Midbrain (tissue), 1 donor: ENCODE measurements around the gene NOC4L.
"Not testable (repeated sequence)": the region's sequence is repeated elsewhere in the genome, so short reads cannot be mapped to it uniquely, and the experiment has no call there.

Experiments
- DNase-seq: peaks from one replicate; lab custom pipeline; 2025; lab: John Stamatoyannopoulos, UW

NOC4L gene

DNA sequence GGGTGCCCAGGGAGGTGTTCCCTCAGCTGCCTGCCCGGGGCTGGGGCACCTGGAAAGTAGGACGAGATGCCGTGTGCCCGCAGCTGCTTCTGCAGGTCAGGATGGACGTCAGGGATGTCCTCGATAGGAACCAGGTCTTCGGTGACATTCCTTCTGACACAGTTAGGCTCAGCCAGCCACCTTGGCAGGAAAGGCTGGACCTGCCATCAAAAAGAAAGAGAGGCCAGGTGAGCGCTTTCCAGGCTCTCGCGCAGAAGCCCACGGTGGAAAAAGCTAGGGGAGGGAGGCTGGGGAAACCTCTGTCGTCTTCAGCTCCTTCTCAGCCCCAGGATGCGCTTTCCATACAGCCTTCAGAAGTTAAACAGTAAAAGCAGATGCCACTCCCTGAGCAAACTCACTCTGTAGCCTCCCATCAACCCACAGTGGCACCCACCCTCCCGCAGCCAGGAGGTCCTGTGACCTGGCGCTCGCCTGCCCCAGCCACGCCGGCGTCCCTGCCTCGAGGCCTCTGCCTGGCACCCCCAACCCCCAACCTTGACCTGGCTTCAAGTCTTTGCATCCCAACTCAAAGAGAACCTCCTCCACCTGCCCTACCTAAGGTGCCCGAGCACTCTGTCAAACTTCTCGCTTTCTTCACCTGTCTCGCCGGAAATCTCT is 1.4 kb upstream of the NOC4L start:
- no peak for DNase-seq

DNA sequence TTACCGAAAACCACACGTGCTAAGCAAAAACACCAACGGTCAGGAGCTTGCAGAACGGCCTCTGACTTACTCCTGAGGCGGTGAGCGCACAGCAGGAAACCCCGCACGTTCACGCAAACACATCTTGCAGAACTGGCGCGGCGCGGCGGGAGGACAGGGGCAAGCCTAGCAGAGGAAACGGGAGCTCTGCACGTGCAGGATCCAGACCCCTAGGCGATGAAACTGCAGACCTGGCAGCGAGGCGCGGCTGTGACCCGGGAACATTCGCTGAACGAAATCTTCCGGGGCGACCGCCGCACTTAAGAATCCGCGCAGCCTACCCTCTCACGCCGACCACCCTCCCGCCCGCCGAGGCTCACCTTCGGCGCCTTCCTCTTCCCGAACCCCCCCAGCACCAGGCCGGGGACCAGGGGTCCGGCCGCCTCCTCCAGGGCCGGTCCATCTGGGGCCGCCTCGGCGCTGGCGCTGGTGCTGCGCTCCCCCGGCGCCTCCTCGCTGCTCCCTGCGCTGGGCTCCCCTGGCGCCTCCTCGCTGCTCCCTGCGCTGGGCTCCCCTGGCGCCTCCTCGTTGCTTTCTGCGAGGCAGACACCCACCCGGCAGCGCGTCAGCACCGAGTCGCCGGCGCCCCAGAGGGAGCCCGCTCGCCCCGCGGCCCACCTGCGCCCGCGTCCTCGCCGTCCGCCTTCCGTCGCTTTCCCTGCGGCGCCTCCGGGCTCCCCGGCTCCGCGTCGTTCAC is 753 bp upstream of the NOC4L start:
- no peak for DNase-seq

DNA sequence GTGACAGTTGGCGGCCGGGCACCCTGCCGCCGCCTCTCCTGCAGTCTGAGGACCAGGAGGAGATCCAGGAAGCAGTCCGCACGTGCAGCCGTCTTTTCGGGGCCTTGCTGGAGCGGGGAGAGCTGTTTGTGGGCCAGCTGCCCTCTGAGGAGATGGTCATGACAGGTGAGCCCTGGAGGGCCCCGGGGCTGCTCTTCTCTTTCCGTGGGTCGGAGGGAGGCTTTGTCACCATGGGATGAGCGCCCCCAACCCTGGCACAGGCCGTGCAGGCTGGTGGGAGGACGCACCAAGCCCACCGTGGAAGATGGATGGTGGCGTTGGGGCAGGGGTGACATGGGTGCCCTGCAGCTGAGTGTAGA is 532 bp downstream of the NOC4L start:
- no peak for DNase-seq

DNA sequence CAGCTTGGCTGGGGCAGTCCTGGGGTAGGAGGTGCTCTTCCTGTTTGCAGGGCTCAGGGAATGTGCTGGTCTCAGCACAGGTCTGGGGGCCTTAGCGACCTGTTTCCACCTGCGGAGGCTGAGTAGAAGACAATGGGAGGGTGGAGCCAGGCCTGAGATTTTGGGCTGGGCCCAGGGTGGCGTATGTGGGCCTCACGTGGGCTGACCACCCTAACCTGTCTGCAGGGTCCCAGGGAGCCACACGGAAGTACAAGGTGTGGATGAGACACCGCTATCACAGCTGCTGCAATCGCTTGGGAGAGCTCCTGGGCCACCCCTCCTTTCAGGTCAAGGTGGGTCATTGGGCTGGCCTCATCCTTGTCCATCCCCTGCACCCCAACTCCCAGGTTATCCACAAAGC is 1.1 kb downstream of the NOC4L start:
- no peak for DNase-seq

DNA sequence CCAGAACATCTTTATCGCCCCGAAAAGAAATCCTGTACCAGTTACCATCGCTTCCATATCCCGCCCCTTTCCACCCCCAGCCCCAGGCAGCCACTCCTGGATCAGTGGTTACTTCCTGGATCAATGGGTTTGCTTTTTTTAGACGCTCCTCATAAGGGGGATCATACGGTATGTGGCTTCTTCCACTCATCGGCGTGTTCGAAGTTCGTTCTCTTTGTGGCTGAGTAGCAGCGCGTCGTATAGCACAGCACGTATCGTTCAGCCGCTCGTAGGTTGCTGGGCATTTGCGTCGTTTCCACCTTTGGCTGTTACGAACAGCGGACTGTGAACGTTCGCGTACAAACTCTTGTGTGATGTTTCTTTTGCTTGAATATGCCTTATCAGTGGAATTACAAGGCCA is 1.8 kb downstream of the NOC4L start:
- no peak for DNase-seq

DNA sequence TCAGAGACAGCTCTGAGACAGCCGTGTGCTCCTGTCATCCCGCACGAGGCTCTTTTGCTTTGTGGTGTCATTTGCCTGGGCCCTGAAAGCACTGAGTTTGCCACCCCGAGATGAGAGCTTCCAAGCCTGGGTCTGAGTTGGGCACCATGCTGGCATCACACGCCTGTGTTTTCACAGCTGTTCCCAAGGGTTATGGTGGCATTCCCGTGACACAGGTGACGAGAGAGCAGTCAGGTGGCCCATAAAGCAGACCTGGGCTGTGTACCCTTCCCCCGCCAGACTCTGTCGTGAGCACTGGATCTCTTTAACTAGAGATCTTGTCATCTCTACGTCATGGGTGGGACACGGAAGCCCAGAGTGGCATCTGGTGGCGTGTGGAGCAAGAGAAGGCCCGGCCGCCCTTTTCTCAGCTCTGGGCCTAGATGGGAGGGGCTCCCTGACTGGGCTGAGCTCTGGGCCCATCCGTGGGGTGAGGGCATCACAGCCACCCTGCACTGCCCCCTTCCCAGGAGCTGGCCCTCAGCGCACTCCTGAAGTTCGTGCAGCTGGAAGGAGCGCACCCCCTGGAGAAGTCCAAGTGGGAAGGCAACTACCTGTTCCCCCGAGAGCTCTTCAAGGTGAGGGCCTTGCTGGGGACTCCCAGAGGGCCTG is 2.6 kb downstream of the NOC4L start:
- no peak for DNase-seq

DNA sequence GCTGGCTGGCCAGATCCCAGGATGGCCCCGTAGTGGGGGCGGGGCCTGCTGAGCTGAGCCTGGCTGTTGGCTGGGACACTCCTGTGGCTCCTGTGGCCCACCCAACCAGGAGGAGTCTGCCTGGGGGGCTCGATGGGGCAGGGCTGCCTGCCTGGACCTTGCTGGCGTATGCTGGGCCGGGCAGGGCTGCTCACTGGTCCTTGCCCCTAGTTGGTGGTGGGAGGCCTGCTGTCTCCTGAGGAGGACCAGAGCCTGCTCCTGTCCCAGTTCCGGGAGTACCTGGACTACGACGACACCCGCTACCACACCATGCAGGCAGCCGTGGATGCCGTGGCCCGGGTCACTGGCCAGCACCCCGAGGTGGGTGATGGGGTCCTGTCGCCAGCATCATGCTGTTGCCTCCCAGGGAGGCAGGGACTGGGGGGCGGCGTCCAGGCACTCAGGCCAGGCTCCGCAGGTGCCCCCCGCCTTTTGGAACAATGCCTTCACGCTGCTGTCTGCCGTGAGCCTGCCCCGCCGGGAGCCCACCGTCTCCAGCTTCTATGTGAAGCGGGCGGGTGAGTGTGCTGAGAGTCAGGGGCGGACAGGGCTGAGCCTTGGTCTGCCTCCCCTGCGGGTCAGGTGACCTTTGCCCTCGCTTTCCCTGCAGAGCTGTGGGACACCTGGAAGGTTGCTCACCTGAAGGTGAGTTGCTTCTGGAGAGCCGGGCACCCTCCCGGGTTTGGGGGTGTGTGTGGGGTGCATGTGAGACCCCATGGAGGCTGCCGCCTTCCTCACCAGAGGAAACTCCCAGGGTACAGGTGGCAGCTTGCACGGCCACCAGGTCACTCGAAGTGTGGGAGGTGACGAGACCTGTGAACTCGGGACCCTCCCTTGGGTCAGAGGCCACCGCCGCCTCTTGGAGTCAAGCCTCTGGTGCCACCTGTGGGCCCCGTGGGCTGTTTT is 3.4 kb downstream of the NOC4L start:
- no peak for DNase-seq

DNA sequence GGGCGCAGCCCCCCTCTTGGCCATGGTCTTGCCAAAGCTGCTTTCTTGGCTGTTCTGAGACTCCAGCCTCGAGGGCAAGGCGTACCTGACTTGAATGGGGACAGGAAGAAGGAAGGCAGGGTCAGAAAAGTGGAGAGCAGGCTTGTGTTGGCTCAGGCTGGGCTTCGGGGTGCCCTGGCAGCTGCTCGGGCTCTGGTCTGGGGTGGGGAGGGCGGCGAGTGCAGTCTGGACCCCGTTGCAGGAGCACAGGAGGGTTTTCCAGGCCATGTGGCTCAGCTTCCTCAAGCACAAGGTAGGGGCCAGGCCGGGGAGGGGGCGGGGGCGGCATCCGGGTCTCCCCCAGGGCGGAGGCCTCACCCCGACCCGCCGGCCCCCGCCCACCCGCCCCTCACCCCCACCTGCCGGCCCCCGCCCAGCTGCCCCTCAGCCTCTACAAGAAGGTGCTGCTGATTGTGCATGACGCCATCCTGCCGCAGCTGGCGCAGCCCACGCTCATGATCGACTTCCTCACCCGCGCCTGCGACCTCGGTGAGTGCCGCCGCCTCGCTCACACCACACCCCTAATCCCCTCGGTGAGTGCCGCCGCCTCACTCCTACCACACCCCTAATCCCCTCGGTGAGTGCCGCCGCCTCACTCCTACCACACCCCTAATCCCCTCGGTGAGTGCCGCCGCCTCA is 4.2 kb downstream of the NOC4L start:
- no peak for DNase-seq

DNA sequence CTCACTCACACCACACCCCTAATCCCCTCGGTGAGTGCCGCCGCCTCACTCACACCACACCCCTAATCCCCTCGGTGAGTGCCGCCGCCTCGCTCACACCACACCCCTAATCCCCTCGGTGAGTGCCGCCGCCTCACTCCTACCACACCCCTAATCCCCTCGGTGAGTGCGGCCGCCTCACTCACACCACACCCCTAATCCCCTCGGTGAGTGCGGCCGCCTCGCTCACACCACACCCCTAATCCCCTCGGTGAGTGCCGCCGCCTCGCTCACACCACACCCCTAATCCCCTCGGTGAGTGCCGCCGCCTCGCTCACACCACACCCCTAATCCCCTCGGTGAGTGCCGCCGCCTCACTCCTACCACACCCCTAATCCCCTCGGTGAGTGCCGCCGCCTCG is 5.3 kb downstream of the NOC4L start:
- not testable (repeated sequence) for DNase-seq

DNA sequence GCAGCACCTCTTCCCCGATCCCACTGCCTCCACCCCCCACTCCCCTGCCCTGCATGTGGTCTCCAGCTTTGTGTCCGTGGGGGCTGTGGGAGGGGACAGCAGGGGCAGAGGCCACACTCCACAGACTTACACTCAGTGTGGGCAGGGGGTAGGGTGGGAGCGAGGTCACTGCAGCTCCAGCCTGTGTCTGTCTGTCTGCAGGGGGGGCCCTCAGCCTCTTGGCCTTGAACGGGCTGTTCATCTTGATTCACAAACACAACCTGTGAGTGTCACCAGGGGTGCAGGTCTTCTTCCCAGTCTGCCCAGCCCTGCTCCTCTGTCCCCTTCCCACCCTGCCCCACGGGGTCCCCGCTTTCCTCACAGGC is 6.5 kb downstream of the NOC4L start:
- no peak for DNase-seq

DNA sequence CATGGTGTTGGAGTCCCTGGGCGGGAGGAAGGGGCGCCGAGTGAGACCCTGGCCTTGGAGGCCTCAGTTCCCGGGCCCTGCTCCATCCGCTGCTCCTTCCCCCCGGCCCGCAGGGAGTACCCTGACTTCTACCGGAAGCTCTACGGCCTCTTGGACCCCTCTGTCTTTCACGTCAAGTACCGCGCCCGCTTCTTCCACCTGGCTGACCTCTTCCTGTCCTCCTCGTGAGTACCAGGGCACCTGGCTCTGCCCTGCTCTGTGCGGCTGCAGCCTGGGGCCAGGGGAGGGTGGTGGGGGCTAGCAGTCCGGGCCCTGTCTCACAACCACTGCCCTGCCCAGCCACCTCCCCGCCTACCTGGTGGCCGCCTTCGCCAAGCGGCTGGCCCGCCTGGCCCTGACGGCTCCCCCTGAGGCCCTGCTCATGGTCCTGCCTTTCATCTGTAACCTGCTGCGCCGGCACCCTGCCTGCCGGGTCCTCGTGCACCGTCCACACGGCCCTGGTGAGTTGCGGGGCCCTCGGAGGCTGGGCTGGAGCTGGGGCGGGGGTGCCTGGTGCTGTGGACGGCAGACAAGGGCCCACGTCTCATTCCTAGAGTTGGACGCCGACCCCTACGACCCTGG is 7.0 kb downstream of the NOC4L start:
- no peak for DNase-seq

DNA sequence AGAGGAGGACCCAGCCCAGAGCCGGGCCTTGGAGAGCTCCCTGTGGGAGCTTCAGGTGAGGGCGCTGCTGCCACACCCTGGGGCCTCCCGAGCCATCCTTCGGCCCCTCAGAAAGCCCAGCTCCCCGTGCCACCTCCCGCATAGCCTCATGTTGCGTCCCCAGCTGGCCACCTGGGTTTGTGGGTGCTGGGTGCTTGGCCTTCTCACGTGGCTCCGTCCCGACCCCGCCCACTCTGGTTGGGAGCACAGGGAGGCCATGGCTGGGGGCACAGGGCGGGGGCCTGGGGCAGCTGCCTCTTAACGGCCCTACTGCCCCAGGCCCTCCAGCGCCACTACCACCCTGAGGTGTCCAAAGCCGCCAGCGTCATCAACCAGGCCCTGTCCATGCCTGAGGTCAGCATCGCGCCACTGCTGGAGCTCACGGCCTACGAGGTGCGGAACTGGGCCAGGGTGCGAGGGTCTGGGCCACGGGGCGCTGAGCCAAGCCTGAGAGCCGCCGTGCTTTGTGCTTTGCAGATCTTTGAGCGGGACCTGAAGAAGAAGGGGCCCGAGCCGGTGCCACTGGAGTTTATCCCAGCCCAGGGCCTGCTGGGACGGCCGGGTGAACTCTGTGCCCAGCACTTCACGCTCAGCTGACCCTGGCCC is 7.6 kb downstream of the NOC4L start:
- DNase-seq: no peak

DNA sequence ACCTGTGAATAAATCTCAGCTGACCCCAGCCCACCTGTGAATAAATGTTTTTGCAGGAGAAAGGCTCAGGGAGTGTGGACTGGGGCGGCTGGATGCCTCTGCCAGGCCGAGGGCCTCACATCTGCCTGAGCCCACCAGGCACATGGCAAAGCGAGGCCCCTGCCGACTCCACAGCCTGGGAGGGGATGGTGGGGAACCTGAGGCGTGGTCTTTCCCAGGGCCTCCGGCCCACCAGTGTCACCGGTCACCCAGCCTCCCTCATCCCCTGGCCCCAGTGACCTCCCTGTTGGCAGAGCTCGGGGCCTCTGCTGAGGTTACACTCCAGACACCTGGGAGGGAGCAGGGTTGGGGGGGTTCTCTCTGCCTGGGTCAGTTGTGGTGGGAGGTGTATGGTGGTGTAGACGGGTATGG is 8.2 kb downstream of the NOC4L start:
- no peak for DNase-seq

DNA sequence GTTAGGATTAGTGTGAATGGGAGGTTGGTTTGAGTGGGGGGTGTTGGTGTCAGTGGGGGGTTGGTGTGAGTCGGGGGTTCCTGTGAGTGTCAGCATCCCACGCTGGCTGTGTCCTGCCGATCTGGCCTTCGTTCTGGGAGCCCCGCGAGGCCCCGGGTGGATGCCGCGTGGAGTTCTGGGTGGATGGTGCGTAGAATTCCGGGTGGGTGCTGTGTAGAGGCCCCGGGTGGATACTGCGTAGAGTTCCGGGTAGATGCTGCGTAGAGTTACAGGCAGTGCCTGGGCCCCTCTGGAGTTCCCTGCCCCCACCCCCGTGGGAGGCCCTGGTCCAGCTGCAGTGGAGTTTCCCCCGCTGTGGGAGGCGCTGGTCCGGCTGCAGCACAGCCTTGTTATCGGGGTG is 8.7 kb downstream of the NOC4L start:
- no peak for DNase-seq

DNA sequence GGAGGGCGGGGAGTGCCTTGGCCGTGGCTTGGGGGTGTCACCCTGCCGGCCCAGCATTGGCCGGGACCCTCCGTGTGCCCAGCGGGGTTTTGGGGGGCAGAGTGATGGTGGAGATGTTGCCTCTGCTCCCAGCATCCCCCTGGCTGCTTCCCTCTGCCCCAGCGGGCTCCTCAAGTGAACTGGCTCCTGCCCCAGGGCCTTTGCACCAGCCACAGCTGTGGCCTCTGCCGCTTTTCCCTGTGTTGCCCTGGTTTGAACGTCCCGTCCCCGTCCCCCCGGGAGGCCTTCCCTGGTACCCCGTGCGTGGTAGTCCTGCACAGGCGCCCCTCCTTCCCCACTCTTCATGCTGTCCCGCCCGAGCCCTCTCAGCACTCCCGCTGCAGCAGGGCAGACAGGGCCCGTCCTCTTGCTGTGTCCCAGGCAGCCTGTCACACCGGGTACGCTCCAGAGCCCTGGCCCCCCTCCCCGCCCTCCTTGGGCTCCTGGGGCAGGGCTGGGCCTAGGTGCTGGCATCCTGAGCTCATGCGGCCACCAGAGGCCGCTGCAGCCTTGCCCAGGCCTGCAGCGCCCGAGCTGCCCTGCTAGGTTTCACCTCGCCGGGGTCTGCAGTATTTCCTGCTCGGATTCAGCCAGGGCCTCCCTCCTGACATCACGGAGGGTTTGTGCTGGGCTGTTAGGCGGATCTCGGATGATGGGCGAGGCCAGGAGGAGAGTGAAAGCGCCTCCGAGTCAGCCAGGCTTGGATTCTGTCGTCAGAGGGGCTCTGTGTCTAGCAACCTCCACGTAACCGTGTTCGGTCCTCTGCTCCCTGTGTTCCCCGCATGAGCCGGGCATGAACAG is 9.5 kb downstream of the NOC4L start:
- DNase-seq: peak; percentile 54

DNA sequence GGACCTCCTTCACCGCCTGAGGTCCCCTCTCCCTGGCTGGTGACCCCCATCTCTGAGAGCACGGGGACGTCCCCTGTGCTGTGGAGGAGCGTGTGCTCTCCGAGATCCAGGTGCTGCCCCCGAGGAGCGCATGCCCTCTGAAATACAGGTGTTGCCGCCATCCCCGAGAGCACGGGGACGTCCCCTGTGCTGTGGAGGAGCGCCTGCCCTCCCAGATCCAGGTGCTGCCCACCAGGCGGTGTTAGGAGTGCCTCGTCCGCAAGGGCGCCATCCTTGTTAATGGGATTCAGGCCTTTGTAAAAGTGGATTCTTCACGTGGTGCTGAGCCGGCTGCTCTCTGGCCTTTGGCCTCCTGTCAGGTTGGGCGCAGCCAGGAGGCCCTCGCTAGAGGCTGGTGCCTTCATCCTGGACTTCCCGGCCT is 10.1 kb downstream of the NOC4L start:
- DNase-seq: no peak

DNA sequence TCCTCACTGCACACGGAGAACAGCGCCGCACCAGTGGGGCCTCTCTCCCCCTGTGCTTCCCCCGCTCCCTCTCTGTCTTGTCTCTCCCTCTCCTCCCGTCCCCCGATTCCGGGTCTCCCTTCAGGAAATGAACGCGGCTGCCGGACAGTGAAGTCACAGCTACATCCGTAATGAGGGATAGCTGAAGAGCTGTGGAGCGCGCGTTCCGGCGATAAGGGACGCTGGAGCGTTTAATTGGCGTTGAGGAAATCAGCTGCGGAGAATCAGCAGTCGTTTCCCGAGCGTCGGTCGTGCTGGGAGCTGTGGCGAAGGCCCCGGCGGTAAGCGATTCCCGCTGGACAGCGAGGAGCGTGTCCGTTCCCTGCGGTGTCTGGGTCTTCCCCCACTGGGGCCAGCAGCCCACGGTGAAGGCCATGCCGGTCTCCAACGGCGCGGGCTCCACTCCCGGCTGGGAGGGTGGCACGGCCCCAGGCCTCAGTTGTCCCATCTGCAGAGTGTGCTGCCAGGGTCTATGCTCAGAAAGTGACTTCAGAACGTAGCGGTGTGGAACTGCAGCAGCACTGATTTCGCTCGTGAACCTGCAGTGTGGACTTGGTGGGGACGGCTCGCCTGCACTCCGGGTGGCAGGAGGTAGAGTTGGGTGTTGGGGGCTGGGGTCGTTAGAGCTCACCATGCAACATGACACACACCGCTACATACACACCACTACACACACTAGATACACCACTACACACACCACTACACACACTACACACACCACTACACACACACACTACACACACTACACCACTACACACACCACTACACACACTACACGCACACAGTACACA is 10.9 kb downstream of the NOC4L start:
- DNase-seq: no peak

DNA sequence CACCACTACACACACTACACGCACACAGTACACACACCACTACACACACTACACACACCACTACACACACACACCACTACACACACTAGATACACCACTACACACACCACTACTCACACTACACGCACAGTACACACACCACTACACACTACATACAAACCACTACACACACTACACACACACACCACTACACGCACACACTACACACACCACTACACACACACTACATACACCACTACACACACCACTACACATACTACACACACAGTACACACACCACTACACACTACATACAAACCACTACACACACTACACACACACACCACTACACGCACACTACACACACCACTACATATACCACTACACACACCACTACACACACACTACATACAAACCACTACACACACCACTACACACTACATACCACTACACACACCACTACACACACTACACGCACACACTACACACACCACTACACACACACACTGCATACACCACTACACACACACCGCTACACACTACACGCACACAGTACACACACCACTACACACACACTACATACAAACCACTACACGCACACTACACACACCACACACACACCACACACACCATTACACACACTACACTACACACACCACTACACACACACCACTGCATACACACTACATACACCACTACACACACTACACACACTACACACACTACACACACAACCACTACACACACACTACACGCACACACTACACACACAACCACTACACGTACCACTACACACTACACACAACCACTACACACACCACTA is 11.7 kb downstream of the NOC4L start:
- DNase-seq: no peak
